CD4-positive, CD25-positive, alpha-beta regulatory T cell (primary cell): ENCODE measurements around the gene HNRNPLL. TPM values are rescaled to one million over a fixed set of nuclear protein-coding genes. Genes with fewer than 3 reads are reported as not detected.
"Not testable (repeated sequence)": the region's sequence is repeated elsewhere in the genome, so short reads cannot be mapped to it uniquely, and the experiment has no call there.

Experiments used
- ATAC-seq, 2 donors: fragments of 150-1000 bp; cut with Tn5 transposase; one replicate each; pipeline ENCODE4 v1.10.0; 2021; ENCODE audit warnings: low read depth in 2 of 2, moderate number of reproducible peaks in 2 of 2, moderate library complexity in 1 of 2
- DNase-seq, 3 donors: peaks; one replicate each; pipeline versions ENCODE4 v3.0.0 to v3.0.0-alpha.2; 2012 to 2022; ENCODE audit warnings: mixed read lengths in 1 of 3
- H3K27ac ChIP-seq: one replicate; pipeline ENCODE4 v1.7.0; 2013; ENCODE audit warnings: mild to moderate bottlenecking, low read length; ENCODE audit not compliant: insufficient read depth, poor library complexity, severe bottlenecking
- H3K27me3 ChIP-seq: one replicate; pipeline ENCODE4 v1.7.0; 2013; ENCODE audit warnings: low read length; ENCODE audit not compliant: control insufficient read depth, insufficient read depth
- H3K36me3 ChIP-seq: one replicate; pipeline ENCODE4 v1.7.0; 2013; ENCODE audit warnings: mild to moderate bottlenecking, low read length, moderate library complexity; ENCODE audit not compliant: control insufficient read depth, insufficient read depth
- H3K4me1 ChIP-seq: 2 replicates; pipeline ENCODE4 v1.7.0; 2013; ENCODE audit warnings: mild to moderate bottlenecking, low read length; ENCODE audit not compliant: insufficient read depth, control insufficient read depth, poor library complexity, severe bottlenecking
- H3K4me3 ChIP-seq: one replicate; pipeline ENCODE4 v1.7.0; 2013; ENCODE audit warnings: low read depth, mild to moderate bottlenecking, low read length, moderate library complexity
- H3K9me3 ChIP-seq, 2 experiments: 1 replicate in 1 of 2; 2 replicates in 1 of 2; pipeline ENCODE4 v1.7.0; 2013; ENCODE audit warnings: low read length in 2 of 2, mild to moderate bottlenecking in 1 of 2, moderate library complexity in 1 of 2; ENCODE audit not compliant: control insufficient read depth in 2 of 2
- H3K27ac Mint-ChIP-seq, 3 donors: one replicate each; pipeline ENCODE4 v1.8.0; 2020 to 2022; ENCODE audit warnings: mild to moderate bottlenecking in 3 of 3, mixed read lengths in 3 of 3, moderate library complexity in 2 of 3
- H3K27me3 Mint-ChIP-seq: one replicate; pipeline ENCODE4 v1.8.0; 2022; ENCODE audit warnings: mild to moderate bottlenecking, mixed read lengths
- H3K36me3 Mint-ChIP-seq: one replicate; pipeline ENCODE4 v1.8.0; 2020; ENCODE audit warnings: mixed read lengths
- H3K4me1 Mint-ChIP-seq, 4 donors: one replicate each; pipeline ENCODE4 v1.8.0; 2020 to 2022; ENCODE audit warnings: mixed read lengths in 4 of 4, mild to moderate bottlenecking in 1 of 4
- H3K4me3 Mint-ChIP-seq, 4 donors: one replicate each; pipeline ENCODE4 v1.8.0; 2020 to 2022; ENCODE audit warnings: mild to moderate bottlenecking in 4 of 4, mixed read lengths in 4 of 4, moderate library complexity in 3 of 4
- H3K9me3 Mint-ChIP-seq, 7 donors: one replicate each; pipeline ENCODE4 v1.8.0; 2020 to 2022; ENCODE audit warnings: mixed read lengths in 7 of 7, mild to moderate bottlenecking in 3 of 7, moderate library complexity in 2 of 7
- polyA plus RNA-seq, 4 donors: library from polyadenylated mRNA; unstranded; fragments of 300-500 nt; fragmentation: Illumina TruSeq; gene quantifications; one replicate each; pipeline ENCODE4 v1.2.3, GENCODE V29; 2021
- total RNA-seq: library from RNA; stranded (reverse); gene quantifications from one replicate; pipeline ENCODE4 v1.2.3, GENCODE V29; 2022

Gene HNRNPLL
- total and polyA plus RNA-seq, 5 donors from 2014 or later, result 59.6 to 124 (median 73.0) TPM

- not testable (repeated sequence) for H3K4me3 ChIP-seq, H3K27me3 ChIP-seq, H3K36me3 Mint-ChIP-seq, H3K36me3 ChIP-seq, H3K27ac Mint-ChIP-seq, H3K9me3 Mint-ChIP-seq, H3K9me3 ChIP-seq, H3K27me3 Mint-ChIP-seq, H3K27ac ChIP-seq, H3K4me3 Mint-ChIP-seq
- DNase-seq (peak in 1 of 3 donors; percentile 34), ATAC-seq (peak in 1 of 2 donors; percentile 9)
- peaks cover 14% of the 10 kb centered on the region for H3K4me1 ChIP-seq
- H3K4me1 Mint-ChIP-seq, result peaks cover 7 to 26% (median 17%) of the 10 kb centered on the region in 4 donors
Measured at GRCh38 chr2:38542248-38542631, 60.5 kb downstream of the HNRNPLL start.

- Histone ChIP-seq H3K4me3 (no peak overlapping the region), H3K4me1 (peaks cover 21% of the 10 kb centered on the region), H3K9me3 (no peaks in the 10 kb centered on the region), H3K27me3 (no peaks in the 10 kb centered on the region), H3K27ac (no peak overlapping the region), H3K36me3 (no peaks in the 10 kb centered on the region)
- DNase-seq (no peak), ATAC-seq (no peak)
- H3K27me3 Mint-ChIP-seq, result peaks cover 7% of the 10 kb centered on the region
- H3K36me3 Mint-ChIP-seq, result no peaks in the 10 kb centered on the region
- H3K9me3 Mint-ChIP-seq, result no peaks in the 10 kb centered on the region
- H3K4me3 Mint-ChIP-seq, result no peak overlapping the region
- H3K27ac Mint-ChIP-seq, result no peak overlapping the region
- peaks cover 7 to 28% (median 18%) of the 10 kb centered on the region in 4 donors for H3K4me1 Mint-ChIP-seq
Measured at GRCh38 chr2:38540580-38541286, 62.0 kb downstream of the HNRNPLL start.

- no peak overlapping the region for H3K27ac Mint-ChIP-seq
Measured at GRCh38 chr2:38539086-38539485, 63.6 kb downstream of the HNRNPLL start.

GRCh38 chr2:38537937-38538525, 64.7 kb downstream of the HNRNPLL start:
- ATAC-seq, result no peak
- Mint-ChIP-seq H3K4me1 (peaks cover 6 to 23% (median 15%) of the 10 kb centered on the region in 4 donors), H3K9me3 (no peaks in the 10 kb centered on the region), H3K36me3 (no peaks in the 10 kb centered on the region), H3K27ac (no peak overlapping the region), H3K4me3 (peak overlapping the region in 1 of 4 donors; percentile 44), H3K27me3 (peaks cover 12% of the 10 kb centered on the region)
- no peak overlapping the region for H3K27ac ChIP-seq
- no peaks in the 10 kb centered on the region for H3K9me3 ChIP-seq
- H3K36me3 ChIP-seq, result no peaks in the 10 kb centered on the region
- no peak for DNase-seq
- no peaks in the 10 kb centered on the region for H3K27me3 ChIP-seq
- peaks cover 17% of the 10 kb centered on the region for H3K4me1 ChIP-seq
- H3K4me3 ChIP-seq, result no peak overlapping the region

More at GRCh38 chr2:38539086-38539485, 63.6 kb downstream of the HNRNPLL start:
- H3K27ac ChIP-seq, result no peak overlapping the region
- Mint-ChIP-seq H3K27me3 (peaks cover 12% of the 10 kb centered on the region), H3K4me3 (no peak overlapping the region), H3K36me3 (no peaks in the 10 kb centered on the region), H3K4me1 (peaks cover 7 to 29% (median 18%) of the 10 kb centered on the region in 4 donors), H3K9me3 (no peaks in the 10 kb centered on the region)
- H3K36me3 ChIP-seq, result no peaks in the 10 kb centered on the region
- no peaks in the 10 kb centered on the region for H3K27me3 ChIP-seq
- ATAC-seq (no peak), DNase-seq (no peak)
- H3K4me1 ChIP-seq, result peaks cover 23% of the 10 kb centered on the region
- H3K4me3 ChIP-seq, result no peak overlapping the region
- no peaks in the 10 kb centered on the region for H3K9me3 ChIP-seq

- not testable (repeated sequence) for H3K9me3 ChIP-seq, H3K36me3 ChIP-seq, H3K27ac Mint-ChIP-seq, H3K27me3 ChIP-seq, H3K4me3 ChIP-seq, H3K4me1 ChIP-seq, H3K36me3 Mint-ChIP-seq, H3K9me3 Mint-ChIP-seq, H3K4me3 Mint-ChIP-seq, H3K27ac ChIP-seq, ATAC-seq, DNase-seq
- Mint-ChIP-seq H3K4me1 (peaks cover 0 to 16% (median 8%) of the 10 kb centered on the region in 4 donors), H3K27me3 (peaks cover 14% of the 10 kb centered on the region)
Measured at GRCh38 chr2:38537296-38537695, 65.4 kb downstream of the HNRNPLL start.

GRCh38 chr2:38535744-38536506, 66.8 kb downstream of the HNRNPLL start:
- Mint-ChIP-seq H3K27me3 (peaks cover 15% of the 10 kb centered on the region), H3K27ac (peak overlapping the region in 1 of 3 donors; percentile 95), H3K9me3 (no peaks in the 10 kb centered on the region), H3K4me3 (peak overlapping the region in 2 of 4 donors; percentile 62 to 65), H3K36me3 (no peaks in the 10 kb centered on the region), H3K4me1 (peaks cover 0 to 6% (median 1%) of the 10 kb centered on the region in 4 donors)
- Histone ChIP-seq H3K4me1 (peaks cover 9% of the 10 kb centered on the region), H3K4me3 (no peak overlapping the region), H3K27ac (no peak overlapping the region), H3K9me3 (no peaks in the 10 kb centered on the region), H3K27me3 (no peaks in the 10 kb centered on the region), H3K36me3 (no peaks in the 10 kb centered on the region)
- ATAC-seq, result peak; percentile 84 to 88
- DNase-seq, result peak; percentile 64 to 71 (median 70)

GRCh38 chr2:38535404-38535743, 67.4 kb downstream of the HNRNPLL start:
- ATAC-seq (no peak), DNase-seq (no peak)
- Mint-ChIP-seq H3K27me3 (peaks cover 19% of the 10 kb centered on the region), H3K4me1 (peaks cover 0 to 6% (median 1%) of the 10 kb centered on the region in 4 donors), H3K36me3 (no peaks in the 10 kb centered on the region), H3K9me3 (no peaks in the 10 kb centered on the region), H3K4me3 (peak overlapping the region in 1 of 4 donors; percentile 31), H3K27ac (peak overlapping the region in 1 of 3 donors; percentile 95)
- H3K4me1 ChIP-seq, result peaks cover 9% of the 10 kb centered on the region
- H3K27ac ChIP-seq, result no peak overlapping the region
- no peaks in the 10 kb centered on the region for H3K9me3 ChIP-seq
- H3K36me3 ChIP-seq, result no peaks in the 10 kb centered on the region
- H3K27me3 ChIP-seq, result no peaks in the 10 kb centered on the region
- no peak overlapping the region for H3K4me3 ChIP-seq
